NCI-H146 (cell line): ENCODE results near the gene TPD52L2.

Source experiments
- DNase-seq: peaks from one replicate; lab custom pipeline; 2025; lab: John Stamatoyannopoulos, UW

Gene TPD52L2

DNA sequence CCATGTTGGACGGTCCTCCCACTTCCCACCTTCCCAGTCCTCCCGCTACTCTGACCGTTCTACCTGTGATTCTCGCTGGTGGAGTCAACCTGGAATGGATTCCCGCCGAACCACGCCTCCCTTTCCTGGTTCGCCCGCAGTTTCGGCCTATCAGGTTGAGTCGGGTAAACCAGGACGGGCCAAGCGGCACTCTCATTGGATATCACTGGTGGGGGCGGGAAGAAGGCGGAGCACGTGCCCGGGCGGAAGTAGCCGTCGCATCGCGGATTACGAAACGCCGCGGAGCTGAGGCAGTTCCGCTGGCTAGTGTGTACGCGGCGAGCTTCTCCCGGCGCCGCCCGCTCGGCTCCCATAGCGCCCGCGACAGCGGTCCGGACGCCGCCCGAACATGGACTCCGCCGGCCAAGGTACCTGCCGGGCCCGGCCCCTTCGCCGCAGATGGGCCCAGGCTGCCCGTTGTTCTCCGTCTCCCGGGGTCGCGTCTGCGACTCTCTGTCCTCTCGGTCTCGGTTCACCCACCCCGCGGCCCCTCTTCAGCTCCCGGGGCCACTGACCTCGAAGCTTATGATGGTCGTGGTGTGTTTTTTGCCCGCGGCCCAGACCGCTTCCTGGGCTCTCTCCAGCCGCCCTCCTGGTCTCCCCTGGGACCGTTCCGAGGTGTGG lies at the start of gene TPD52L2:
Gene TPD52L2, plus strand, starts transcription at position 293 of the 663 bp plus-strand sequence. Its CDS starts 96 bp downstream, at position 389.
- peak; percentile 100 for DNase-seq

DNA sequence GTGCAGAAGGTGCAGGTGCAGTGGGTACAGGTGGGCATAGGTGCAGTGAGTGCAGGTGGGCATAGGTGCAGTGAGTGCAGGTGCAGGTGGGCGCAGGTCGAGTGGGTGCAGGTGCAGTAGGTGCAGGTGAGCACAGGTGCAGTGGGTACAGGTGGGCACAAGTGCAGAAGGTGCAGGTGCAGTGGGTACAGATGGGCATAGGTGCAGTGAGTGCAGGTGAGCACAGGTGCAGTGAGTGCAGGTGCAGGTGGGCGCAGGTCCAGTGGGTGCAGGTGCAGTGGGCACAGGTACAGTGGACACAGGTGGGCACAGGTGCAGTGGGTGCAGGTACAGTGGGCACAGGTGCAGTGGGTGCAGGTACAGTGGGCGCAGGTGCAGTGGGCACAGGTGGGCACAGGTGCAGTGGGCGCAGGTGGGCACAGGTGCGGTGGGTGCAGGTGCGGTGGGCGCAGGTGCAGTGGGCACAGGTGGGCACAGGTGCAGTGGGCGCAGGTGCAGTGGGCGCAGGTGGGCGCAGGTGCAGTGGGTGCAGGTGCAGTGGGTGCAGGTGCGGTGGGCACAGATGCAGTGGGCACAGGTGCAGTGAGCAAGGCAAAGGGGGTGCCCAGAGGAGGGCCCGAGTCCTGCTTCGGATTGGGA lies 49.3 kb upstream of the TPD52L2 start:
- DNase-seq, result no peak

DNA sequence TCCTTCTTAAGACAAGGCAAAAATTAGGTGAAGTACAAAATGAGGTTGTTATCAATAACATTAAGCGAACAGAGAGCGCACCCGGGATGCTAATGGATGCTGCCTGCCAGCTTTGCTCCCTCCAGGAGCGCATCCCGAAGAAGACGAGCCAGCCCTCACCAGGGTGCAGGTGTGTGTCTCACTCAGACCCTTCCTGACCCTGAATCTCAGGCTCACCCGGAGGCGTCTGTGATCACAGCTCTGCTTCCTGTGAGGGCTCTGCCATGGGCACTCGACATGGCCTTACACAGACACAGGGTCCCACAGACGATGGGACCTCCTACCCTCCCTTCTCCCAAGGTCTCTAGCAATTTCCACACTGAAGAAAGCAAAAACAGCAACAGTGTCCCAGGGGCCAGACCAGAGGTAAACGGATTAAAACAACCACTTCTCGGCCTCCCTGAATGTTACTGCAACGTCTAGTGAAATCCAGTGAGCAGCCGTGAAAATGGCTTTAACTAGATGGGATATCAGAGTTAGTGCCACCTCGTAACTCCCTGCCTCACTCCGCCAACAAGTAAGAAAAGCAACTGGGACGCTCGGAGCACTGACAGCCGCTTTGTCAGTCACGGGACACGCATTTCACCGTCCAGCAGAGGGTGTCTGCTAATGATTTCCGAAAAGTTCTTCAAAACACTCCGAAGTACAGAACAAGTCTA lies 45.7 kb upstream of the TPD52L2 start:
- DNase-seq, result no peak

DNA sequence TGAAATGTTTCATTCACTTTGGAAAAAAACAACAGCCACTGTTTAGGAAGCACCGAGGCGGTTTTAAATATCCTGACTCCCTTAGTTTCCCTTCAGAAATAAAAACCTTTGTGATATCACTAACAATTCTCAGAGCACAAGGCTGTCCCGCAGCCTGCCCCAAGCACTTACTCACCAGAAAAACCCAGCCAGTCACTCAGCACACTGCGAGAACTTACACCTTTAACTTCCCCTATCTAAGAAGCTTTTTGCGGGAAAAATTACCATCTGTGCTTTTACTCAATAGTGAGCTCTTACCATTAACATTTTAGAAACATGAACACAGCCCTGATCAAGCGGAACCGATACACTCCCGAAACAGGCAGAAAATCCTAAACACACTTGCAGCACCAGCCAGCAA lies 43.3 kb upstream of the TPD52L2 start:
- no peak for DNase-seq

DNA sequence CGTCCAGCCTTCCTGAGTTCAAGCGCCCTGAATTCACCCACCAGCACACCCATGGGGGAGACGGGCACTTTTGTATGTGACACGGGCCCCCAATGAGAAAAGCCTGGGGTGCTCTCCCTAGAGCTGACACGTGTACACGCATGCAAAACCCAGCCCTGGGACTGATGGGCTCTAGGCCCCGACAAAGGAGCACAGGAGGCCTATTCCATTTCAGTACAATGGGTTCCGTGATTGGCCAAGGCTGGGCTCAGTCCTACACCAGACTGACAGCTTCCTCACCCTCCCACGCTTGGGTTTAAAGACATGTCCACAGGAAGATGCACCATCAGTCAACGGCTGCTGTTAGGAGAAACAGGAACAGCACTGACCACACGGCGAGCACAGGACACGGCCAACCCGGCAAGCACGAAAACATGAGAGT lies 42.8 kb upstream of the TPD52L2 start:
- no peak for DNase-seq

DNA sequence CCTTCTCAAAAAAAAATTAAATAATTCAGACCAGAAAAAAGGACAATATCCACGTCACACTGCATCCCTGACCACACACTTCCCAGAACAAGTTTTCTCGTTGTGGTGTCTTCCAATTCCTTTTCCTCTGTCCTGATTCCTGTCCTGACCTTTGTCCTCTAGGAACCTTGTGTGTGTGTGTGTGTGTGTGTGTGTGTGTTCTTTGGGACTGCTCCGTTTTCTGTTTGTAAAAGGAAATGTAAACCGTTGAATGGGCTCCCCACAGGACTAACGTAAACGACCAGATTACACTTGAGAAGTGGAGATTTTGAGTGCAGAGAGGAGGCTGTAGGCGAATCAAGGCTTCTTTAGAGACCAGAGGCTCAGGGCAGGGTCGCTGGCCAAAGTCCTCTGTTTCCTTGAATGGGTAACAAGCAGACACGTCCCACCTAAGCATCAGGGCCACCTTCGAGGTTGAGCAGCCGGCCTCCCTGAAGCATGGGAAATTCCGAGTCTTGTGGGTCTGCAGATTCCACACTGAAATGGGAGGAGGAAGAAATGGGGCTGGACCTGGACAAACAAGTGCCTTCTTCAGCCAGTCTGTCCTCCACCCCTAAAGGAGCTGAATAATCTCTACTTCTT lies 41.3 kb upstream of the TPD52L2 start:
- no peak for DNase-seq

DNA sequence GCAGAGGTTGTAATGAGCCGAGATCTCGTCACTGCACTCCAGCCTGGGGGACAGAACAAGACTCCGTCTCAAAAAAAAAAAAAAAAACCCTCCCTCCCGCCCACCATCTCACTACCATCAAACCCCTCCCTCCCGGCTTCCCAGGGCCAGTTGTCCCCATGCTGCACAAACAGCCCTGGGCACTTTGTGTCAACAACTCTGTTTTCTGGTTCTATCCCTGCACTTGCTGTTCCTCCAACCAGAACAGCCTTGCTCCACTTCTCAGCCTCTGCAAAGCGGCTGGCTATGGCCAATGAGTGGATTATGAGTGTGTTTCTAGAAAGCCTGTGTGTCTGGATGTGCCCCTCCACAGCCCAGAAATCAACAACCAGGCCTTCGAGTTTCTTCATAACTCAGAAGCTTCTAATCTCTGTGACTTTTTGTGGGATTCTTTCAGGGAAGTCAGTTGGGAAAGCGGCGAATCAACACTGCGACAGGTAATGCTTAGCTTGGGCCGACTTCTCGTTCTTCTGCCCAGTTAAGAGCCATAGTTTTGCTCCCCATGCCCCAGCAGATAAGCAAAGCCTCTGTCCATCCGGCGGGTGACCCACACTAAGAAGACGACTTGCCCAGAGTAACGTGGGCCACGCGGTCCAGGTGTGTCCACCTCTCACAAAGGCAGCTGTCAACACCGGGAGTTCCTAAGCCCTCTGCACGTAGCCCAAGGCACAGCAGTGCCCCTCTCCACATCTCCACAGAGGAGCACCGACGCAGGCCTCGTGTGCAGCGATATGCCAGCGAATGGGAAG lies 39.5 kb upstream of the TPD52L2 start:
- no peak for DNase-seq

DNA sequence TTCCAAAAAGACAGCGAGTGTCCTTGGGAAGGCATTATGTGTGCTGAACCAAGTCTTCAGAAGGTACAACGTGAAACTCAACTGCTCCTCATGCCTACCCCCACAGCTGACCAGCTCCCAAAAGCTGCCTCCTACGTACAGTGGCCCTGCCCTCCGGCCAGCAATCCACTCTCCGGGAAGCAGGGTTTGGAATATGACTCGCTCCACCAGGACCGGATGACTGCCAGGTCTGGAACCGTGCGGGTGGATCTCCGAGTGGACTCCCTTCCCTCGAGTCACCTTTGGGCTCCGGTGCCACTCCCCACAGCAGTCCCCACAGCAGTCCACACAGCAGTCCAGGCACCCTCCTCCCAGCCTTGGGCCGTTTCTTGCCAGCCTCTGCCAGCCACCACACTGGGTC lies 38.3 kb upstream of the TPD52L2 start:
- DNase-seq, result no peak

DNA sequence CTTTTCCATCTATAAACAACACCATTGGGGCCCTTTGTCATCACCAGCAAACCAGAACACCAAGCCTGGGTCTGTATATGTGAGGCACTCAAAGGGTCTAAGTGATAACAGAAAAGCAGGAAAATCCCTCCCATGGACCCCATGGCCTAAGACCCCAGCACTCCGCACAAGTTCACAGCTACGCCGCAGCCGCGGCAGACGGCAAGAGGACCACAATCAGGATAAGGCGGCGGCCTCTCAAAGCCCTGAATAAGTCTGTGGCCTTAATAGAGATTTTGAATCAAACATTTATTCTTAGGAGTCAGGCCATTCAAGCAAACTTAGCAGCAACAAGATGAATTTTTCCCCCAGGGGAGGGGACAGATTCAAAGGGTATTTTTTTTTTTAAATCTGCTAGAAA lies 36.9 kb upstream of the TPD52L2 start:
- DNase-seq, result no peak

DNA sequence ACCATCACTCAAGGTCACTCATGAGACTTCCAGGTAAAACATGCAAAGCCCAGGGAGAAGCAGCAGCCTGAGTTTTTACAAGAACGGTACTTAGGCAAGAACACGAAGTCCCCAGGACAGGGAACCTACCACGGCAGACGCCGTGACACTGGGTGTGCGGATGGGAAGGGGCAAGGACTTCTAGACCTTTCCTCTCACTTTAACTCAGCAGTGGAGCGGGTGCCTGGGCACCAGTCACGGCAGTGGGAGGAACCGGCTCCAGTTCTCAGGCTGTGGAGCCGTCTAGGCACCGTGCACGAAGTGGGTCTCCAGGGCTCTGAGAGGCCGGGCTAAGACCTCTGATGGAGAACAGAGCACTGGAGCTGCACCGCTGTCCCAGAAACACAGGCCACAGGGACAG lies 36.5 kb upstream of the TPD52L2 start:
- DNase-seq, result no peak

DNA sequence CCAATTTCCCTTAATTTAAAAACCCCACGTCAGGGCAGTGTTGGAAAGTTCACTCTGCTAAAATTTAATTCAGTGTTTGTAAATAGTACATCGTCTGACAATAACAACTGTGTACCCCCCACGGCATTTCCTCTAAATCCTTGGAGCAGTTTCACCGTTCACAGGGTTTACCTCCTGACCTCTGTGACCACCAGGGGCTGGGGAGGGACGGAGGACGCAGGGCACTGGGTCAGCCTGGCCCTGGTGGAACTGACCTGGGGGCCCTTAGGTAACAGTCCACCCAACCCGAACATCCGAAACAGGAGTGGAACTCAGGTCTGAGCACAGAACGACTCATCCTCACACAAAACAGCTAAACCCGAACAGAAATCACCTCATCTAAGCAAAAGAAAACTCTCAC lies 36.1 kb upstream of the TPD52L2 start:
- DNase-seq, result no peak

DNA sequence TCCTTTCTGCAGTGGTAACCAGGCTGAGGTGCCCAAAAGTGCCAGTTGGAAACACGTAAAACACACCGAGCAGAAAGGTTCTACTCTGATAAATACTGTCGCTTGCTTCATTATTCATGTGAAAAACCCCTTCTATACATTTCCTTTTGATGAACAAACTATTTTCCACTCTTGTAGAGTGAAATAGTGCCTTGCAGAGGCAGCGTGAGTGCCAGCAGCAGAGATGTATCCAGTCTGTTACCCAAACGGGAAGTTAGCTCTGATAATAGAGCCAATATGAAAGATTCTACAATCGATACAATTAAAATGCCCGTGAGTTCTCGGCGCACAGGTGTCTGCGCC lies 35.5 kb upstream of the TPD52L2 start:
- no peak for DNase-seq

DNA sequence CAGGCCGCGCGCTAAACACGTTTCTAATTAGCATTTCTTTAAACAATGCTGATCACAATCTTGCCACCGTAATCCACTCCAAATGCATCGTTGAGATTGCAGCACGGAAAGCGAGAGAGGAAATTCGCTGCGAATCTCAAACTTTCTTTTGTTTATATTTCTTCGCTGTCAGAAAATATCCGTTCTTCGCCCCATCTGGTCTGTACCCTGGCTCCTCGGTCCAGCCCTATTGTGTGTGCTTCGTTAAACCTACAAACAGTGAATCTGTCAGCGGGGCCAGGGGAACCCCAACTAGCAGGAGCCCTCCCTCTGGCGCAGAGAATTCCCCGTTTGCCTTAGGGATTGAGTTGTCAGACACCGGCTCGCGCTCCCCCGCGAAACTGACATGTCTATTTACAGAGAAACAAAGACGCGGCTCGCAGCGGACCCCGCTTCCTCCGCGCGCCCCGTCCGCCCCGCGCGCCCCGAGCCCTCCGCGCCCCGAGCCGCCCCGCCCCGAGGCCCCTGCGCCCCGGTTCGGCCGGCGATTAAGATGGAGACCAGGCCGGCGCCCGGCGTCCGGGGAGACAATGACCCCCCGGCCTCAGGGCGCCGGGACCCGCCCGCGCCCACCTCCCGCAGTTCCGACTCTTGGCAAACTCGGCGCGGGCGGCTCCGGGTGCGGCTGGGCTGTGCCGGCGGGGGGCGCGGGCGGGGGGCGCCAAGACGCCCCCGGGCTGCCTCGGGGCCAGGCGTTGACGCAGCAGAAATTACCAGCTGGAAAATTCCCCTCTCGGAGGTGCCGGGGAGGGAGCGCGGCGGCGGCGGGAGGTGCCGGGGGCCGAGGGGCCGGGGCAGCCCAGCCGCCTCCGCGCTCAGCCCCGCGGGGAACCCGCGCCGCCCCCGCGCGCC lies 34.9 kb upstream of the TPD52L2 start:
- DNase-seq, result no peak

DNA sequence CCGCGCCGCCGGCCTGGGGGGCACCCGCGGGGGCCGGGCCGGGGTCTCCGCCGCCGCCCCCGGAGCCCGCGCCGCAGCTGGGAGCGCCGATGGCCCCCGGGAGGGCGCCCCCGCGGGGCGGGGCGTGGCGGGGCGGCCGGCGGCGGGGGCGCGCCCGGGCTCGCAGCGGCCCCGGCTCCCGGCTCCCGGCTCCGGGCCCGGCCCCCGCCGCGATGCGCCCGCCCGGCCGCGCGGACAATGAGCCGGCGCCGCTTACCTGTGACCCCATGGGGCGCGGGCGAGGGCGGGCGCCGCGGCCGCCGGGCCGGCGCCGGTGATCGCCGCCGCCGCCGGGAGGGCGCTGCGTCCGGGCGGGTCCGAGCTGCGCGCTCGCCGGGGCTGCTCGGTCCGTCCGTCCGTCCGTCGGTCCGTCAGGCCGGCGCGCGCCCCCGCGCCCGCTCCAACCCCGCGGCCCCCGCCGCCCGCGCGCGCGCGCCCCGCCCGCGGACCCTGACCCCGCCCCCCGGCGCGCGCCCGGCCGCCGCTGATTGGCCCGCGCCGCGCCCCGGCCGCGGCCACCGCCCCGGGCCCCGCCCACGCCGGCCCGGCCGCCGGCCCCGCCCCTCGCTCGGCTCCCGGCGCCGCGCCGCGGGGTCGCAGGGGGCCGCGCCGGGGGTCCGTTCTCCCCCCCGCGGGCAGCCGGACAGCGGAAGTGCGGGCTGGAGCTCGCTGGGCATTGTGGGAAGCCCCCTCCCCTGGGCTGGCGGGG lies 34.1 kb upstream of the TPD52L2 start, which contains the start of gene ZBTB46:
Gene ZBTB46, minus strand, starts transcription at position 424 of the 748 bp plus-strand sequence. CDS start 40,507 bp downstream, outside the sequence.
- DNase-seq, result peak; percentile 56

DNA sequence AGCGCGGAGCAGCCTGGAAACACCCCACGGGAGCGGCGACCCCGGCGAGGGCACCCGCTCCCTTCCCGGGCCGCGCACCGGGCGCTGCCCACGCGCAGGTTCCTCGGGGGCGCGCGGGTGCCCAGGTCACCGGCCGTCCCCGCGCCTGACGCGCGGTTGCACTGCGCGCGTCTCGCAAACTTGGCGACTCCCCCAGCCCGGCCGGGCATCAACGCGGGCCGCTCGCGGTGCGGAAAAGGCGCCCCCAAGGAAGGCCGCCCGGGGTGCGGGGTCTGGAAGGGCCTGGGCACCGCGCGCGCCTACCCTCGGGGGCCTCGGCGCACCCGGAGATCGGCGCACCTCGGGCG lies 33.5 kb upstream of the TPD52L2 start:
- DNase-seq, result no peak

DNA sequence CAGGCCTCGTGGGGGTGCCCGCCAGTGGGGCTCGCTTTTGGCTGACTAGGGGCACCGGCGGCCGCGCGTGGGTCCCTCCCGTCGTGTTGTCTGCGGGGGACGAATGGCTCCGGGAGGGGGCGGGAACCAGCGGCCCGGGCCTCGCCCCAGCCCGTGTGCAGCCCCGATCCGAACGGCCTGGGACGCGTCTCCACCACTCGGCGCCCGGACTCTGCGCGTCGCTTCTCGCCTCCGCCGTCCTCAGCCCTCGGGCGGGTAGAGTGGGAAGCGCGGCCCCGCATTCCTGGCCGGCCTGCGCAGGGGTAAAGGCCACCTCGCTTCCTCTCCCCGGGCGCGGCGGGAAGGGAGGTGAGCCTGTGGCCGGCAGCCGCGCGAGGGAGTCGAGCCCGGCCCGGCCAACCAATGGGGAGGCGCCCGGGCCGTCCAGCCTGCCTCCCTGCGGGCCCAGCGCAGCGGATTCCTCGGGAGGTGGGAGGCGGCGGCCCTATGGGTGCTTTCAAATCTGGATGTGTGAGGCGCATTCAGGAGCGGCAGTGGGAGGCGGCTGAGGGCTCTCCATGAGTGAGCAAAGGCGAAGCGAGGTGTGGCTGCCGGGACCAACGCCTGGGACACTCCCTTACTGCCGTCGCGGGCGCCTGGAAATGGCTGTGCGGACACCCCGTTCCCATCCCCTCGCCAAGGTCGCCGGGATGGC lies 32.9 kb upstream of the TPD52L2 start:
- DNase-seq, result peak; percentile 27

DNA sequence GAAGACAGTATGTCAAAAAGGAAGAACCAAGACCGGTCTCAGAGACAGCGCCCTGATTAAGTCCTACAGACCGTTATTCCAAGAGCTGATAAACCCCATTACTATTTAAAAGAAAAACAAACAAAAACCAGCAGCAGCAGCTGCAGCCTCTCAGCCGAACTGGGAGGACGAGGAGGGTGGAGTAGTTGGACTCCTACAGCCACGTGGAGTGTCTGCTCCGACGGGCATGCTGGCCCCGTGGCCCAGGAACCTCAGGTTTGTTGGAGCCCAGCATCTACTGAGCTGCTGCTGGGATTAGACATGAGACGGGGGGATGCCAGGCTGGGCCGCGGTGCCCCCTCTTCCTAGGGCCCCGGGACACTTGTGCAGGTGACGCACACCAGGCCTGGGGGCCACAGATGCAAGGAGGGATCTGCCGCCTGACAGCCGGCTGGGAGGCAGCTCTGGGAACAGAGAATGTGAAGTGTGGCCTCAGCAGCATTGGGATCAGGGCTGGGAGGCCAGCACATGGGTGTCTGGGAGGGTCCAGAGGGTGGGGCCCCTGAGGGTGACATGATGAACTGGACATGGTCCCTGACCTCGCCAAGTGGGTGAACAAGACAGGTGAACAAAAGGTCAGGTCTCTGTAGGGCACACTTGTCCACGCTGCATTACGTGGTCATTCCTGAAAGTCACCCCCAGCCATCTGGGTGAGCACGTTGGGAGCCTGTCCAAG lies 31.1 kb upstream of the TPD52L2 start:
- no peak for DNase-seq

DNA sequence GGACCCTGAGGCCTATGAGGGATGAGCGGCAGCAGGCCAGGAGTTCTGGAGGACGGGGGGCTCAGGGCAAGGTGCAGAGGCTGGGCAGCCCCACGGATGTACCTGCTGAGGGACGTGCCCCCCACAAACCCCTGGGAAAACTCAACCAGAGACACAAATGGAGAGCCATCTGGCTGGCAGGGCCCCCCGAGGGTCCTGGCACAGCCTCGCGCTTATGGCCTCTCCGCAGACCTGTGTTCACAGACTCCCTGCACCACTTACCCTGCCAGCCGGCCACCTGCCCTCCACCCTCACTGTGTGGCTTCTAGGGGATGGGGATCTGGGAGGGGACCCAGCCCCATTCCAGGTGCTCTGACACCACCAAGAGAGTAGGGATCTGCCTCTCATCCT lies 30.6 kb upstream of the TPD52L2 start:
- no peak for DNase-seq
